HEK293T (cell line): Measurements from ENCODE around the gene MRPS11.
"Not testable (repeated sequence)": the region's sequence is repeated elsewhere in the genome, so short reads cannot be mapped to it uniquely, and the experiment has no call there.

ENCODE experiments used
- CTCF ChIA-PET: fragments of 350-600 bp; formaldehyde crosslinking; extraction: SDS; loops from one replicate; lab custom pipeline; 2021; ENCODE audit warnings: antibody characterized with exemption, inconsistent platforms; lab: Yijun Ruan, JAX
- POLR2A ChIA-PET: fragments of 350-600 bp; formaldehyde crosslinking; extraction: SDS; loops from one replicate; lab custom pipeline; 2020; ENCODE audit warnings: antibody characterized with exemption, inconsistent platforms; lab: Yijun Ruan, JAX
- DNase-seq: peaks from one replicate; pipeline ENCODE4 v3.0.0; 2012; ENCODE audit warnings: mixed read lengths; ENCODE audit errors: extremely low spot score
- ARNT ChIP-seq: fragments of 450-650 bp; IDR thresholded peaks from 2 replicates; pipeline ENCODE4 v1.6.1; 2017; ENCODE audit warnings: mild to moderate bottlenecking
- BHLHE40 ChIP-seq: fragments of 450-650 bp; IDR thresholded peaks from 2 replicates; pipeline ENCODE4 v1.6.1; 2016; ENCODE audit warnings: mild to moderate bottlenecking, moderate library complexity, borderline replicate concordance
- CTBP1 ChIP-seq: fragments of 450-650 bp; IDR thresholded peaks from 2 replicates; pipeline ENCODE4 v1.6.1; 2016; ENCODE audit warnings: borderline replicate concordance
- ELF4 ChIP-seq: fragments of 450-650 bp; IDR thresholded peaks from 2 replicates; pipeline ENCODE4 v1.6.1; 2017; ENCODE audit warnings: antibody characterized with exemption
- FOXA1 ChIP-seq: fragments of 450-650 bp; IDR thresholded peaks from 2 replicates; pipeline ENCODE4 v1.6.1; 2016; ENCODE audit warnings: mild to moderate bottlenecking
- FOXK2 ChIP-seq: fragments of 450-650 bp; IDR thresholded peaks from 2 replicates; pipeline ENCODE4 v1.6.1; 2016; ENCODE audit warnings: mild to moderate bottlenecking
- FOXM1 ChIP-seq: fragments of 450-650 bp; IDR thresholded peaks from 2 replicates; pipeline ENCODE4 v1.6.1; 2017; ENCODE audit warnings: mild to moderate bottlenecking, borderline replicate concordance
- HDGF ChIP-seq: fragments of 450-650 bp; IDR thresholded peaks from 2 replicates; pipeline ENCODE4 v1.6.1; 2017; ENCODE audit warnings: antibody characterized with exemption, borderline replicate concordance
- L3MBTL2 ChIP-seq: fragments of 450-650 bp; conservative IDR thresholded peaks from 2 replicates; pipeline ENCODE4 v1.6.1; 2016; ENCODE audit warnings: mild to moderate bottlenecking
- LEF1 ChIP-seq: fragments of 450-650 bp; IDR thresholded peaks from 2 replicates; pipeline ENCODE4 v1.6.1; 2017; ENCODE audit warnings: mild to moderate bottlenecking, borderline replicate concordance
- NFRKB ChIP-seq: fragments of 450-650 bp; IDR thresholded peaks from 2 replicates; pipeline ENCODE4 v1.6.1; 2016; ENCODE audit warnings: mild to moderate bottlenecking, moderate library complexity
- PKNOX1 ChIP-seq: fragments of 450-650 bp; IDR thresholded peaks from 2 replicates; pipeline ENCODE4 v1.6.1; 2016
- SP1 ChIP-seq: fragments of 450-650 bp; IDR thresholded peaks from 2 replicates; pipeline ENCODE4 v1.6.1; 2017
- SUZ12 ChIP-seq: fragments of 450-650 bp; IDR thresholded peaks from 2 replicates; pipeline ENCODE4 v1.6.1; 2016; ENCODE audit warnings: mild to moderate bottlenecking
- TARDBP ChIP-seq: fragments of 450-650 bp; IDR thresholded peaks from 2 replicates; pipeline ENCODE4 v1.6.1; 2016
- ZNF384 ChIP-seq: fragments of 450-650 bp; IDR thresholded peaks from 2 replicates; pipeline ENCODE4 v1.6.1; 2016

Gene MRPS11

DNA sequence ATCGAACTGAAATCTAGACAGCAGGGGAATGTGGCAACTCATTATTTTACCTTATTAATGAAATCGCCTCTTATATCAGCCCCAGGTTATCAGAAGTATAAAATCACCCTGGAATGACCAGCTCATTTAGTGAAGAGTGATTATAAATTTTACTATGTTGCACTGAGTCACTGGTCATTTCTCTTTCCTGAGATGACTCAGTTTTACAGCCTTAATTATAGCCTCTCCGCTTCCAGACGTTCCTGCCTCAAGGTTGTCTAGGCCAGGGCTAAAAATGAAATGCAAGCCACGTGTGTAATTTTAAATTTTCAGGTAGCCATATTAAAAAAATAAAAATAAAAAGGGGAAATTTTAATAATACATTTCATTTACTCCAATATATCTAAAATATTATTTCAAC, 45.7 kb downstream of the MRPS11 start:
- POLR2A ChIA-PET = no interaction called here
- no peak for DNase-seq
- CTCF ChIA-PET = no interaction called here
- TF ChIP-seq ELF4 = no peak
- TF ChIP-seq ARNT = no peak
- no peak for TF ChIP-seq PKNOX1
- no peak for TF ChIP-seq FOXM1
- TF ChIP-seq HDGF = no peak
- no peak for TF ChIP-seq FOXA1
- TF ChIP-seq CTBP1 = no peak
- TF ChIP-seq SUZ12 = no peak
- no peak for TF ChIP-seq SP1
- no peak for TF ChIP-seq NFRKB
- no peak for TF ChIP-seq BHLHE40
- TF ChIP-seq L3MBTL2 = no peak
- no peak for TF ChIP-seq LEF1
- TF ChIP-seq FOXK2 = no peak

DNA sequence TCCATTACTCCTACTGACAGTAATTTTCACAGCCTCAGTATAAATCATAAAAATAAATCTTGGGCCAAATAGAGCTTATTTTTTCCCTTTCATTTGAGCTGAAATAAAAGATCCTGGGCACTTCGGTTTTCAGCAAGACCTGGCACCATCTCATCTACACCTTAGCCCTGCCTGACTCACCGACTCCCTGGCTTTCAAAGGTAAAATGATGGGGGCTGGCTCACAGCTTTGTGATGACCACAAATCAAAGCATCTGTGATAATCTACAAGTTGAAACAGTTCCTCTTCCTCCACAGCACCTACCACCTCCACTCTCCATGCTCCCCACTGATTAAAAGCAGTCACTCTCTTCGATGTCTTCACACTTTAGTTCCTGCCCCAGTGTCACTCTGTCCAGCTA, 51.4 kb downstream of the MRPS11 start:
- DNase-seq = no peak
- TF ChIP-seq NFRKB (no peak), TARDBP (no peak), FOXK2 (no peak), ELF4 (no peak), BHLHE40 (no peak), LEF1 (no peak), HDGF (no peak), L3MBTL2 (no peak), ZNF384 (no peak), SP1 (no peak), ARNT (no peak), FOXA1 (no peak), SUZ12 (no peak), FOXM1 (no peak), PKNOX1 (no peak), CTBP1 (no peak)
- POLR2A ChIA-PET = no interaction called here
- CTCF ChIA-PET = no interaction called here

DNA sequence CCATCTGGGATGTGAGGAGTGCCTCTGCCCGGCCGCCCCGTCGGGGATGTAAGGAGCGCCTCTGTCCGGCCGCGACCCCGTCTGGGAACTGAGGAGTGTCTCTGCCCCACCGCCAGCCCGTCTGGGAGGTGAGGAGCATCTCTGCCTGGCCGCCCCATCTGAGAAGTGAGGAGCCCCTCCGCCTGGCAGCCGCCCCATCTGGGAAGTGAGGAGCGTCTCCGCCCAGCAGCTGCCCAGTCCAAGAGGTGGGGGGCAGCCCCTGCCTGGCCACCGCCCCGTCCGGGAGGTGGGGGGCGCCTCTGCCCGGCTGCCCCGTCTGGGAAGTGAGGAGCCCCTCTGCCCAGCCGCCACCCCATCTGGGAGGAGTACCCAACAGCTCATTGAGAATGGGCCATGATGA, 56.6 kb downstream of the MRPS11 start:
- CTCF ChIA-PET, DNase-seq, POLR2A ChIA-PET: not testable (repeated sequence)

DNA sequence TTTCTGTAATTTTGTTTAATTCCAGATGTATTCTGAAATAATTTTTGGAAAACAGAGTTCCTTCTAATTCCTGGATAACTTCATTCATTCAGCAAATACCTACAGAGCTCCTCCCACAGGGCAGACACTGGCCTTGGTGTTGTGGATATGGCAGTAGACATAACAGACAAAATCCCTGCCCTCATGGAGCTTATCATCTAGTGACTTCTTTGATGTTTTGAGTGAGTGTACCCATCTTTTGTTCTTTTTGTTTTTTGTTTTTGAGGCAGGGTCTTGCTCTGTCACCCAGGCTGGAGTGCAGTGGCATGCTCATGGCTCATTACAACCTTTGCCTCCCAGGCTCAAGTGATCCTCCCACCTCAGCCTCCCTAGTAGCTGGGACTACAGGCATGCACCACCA, 57.9 kb downstream of the MRPS11 start:
- DNase-seq = no peak
- CTCF ChIA-PET = no interaction called here
- POLR2A ChIA-PET = no interaction called here
- TF ChIP-seq ELF4 (no peak), TARDBP (no peak), L3MBTL2 (no peak), HDGF (no peak), PKNOX1 (no peak), FOXM1 (no peak), CTBP1 (no peak), NFRKB (no peak), ZNF384 (no peak), SP1 (no peak), SUZ12 (no peak), BHLHE40 (no peak), FOXK2 (no peak)

GRCh38 chr15:88526247-88526879, 58.9 kb downstream of the MRPS11 start:
- ChIA-PET POLR2A (no interaction called here), CTCF (interaction anchor here (0.7 kb wide), 1 partner anchor 28 kb away, joined by 3 read pairs; no protein-coding TSS in a partner anchor)
- TF ChIP-seq TARDBP (no peak), BHLHE40 (no peak), FOXK2 (no peak), SP1 (no peak), ARNT (no peak), CTBP1 (no peak), HDGF (no peak), FOXM1 (no peak), ZNF384 (no peak), SUZ12 (no peak), ELF4 (no peak), LEF1 (no peak), PKNOX1 (no peak), FOXA1 (no peak), L3MBTL2 (no peak), NFRKB (no peak)
- DNase-seq = no peak

GRCh38 chr15:88529021-88529630, 61.6 kb downstream of the MRPS11 start:
- ChIA-PET POLR2A (interaction anchor here (1.1 to 1.7 kb wide), 2 partner anchors 15 to 61 kb away, joined by 3 read pairs; partner anchors contain the start of genes MRPL46 and MRPS11), CTCF (no interaction called here)
- no peak for TF ChIP-seq SP1
- no peak for DNase-seq
